ENCODE measurements around the gene NECTIN4. TPM values are rescaled to one million over a fixed set of nuclear protein-coding genes. Genes with fewer than 3 reads are reported as not detected.

Gene NECTIN4
- 1.6 to 3.5 TPM (median 2.2 TPM) in 5 replicates for total RNA-seq (2022; extraction: Qiagen RNA extraction)

DNA sequence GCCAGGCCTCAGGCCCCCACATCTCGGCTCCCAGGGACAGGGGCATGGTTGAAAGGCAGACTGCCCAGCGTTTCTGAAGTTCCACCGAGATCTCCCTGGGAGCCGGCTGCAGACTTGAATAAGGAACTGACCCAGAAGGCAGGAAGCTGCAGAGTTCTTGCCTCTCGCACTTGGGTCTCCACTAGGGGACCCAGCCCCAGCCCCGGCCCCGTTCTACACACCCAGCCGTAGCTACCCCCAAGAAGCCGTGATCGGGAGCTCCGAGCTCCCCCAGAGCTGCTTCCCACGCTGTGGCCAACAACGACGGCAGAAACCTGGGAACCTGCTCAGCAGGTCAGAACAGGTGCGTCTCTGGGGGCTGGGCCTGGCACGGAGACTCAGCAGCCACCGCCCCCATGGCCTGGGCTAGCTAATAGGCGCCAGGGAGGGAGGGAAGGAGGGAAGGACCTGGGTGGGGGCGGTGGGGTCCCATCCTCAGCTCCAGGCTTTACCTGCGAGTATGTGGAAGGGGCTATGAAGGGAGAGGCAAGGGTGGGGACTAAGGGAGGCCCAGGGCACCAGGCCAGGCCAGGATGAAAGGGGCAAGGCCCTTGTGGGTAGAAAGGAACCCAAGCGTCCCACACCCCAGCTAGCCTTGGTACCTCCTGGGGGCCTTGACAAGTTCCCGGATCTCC lies at the start of gene NECTIN4:
Gene NECTIN4, minus strand, starts transcription at position 308 of the 674 bp plus-strand sequence. Its CDS starts 262 bp downstream, at position 46.

DNA sequence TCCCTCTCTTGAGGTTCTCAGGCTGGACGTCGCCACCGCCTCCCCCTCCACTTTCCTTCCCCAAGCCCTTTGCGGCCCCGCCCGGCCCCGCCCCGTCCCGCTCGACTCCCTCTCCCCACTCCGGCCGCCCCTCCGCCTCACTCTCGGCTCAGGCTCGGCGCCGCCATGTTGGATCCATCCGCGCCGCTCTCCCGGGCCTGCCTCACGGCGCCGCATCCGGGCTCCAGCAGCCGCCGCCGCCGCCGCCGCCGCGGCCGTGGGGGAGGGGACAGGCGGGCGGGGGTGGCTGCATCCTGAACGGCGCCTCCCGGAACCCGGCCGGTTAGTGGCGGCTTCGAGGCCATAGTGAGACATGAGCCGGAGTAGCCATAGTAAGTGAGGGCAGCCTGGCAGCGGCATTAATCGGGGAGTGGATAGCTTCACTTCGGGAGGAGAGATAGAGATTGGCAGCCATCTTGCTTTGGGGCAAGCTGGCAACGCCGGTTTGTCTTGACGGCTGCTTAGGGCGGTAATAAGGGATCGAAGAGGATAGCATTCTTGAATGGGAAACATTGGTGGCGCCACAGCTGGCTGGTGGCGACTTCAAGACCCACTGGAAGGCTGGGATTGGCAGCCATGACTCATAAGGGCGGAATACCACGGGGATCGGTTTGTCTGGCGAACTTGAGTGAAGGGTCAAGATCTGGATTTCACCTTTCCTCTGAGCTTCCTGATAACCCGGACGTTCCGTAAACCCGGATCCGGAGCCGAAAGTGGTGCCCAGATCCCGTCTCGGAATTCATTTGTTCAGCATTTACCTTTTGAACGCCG lies 43.3 kb upstream of the NECTIN4 start, which contains the start of gene DEDD:
Gene DEDD, minus strand, starts transcription at position 258 of the 810 bp plus-strand sequence. CDS start 8,205 bp downstream, outside the sequence.

GRCh38 chr1:161117759-161118581 lies 28.6 kb upstream of the NECTIN4 start, which contains the start of the genes NIT1 and PFDN2:
NIT1 (plus strand) TSS chr1:161118105; CDS start chr1:161118177, 72 bp downstream.
PFDN2 (minus strand) TSS chr1:161118037; CDS start chr1:161118026, 11 bp downstream.

GRCh38 chr1:161098210-161099068 lies 9.1 kb upstream of the NECTIN4 start, which contains the start of gene KLHDC9:
KLHDC9 (plus strand) TSS chr1:161098361; CDS start chr1:161098536, 175 bp downstream.

DNA sequence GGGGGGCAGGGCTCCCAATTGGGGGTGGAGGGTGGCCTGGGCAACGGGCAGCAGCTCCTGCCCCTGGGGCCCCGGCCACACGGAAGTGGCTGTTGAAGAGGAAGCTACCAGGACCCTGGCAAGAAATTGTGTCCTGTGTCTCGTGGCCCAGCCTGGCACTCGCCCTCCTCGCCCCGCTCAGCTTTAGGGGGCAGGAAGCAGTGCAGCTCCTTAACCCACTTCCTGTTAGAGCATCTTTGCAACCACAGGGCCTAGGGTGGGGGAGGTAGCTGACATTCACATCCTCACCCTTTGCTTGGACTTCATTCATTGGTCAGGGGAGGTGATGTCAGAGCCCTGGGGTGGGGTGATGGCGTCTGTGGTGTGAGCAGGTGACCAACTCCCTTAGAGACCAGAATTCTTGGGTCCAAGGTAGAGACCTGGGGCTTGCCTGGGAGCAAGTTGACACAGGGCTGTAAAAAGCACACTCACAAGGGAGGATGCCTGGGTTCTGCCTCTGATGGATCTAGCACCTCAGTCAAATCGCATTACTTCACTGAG lies 19.6 kb downstream of the NECTIN4 start, which contains the start of gene ARHGAP30:
Gene ARHGAP30, minus strand, starts transcription at position 161 of the 540 bp plus-strand sequence. CDS start 267 bp downstream, outside the sequence.

DNA sequence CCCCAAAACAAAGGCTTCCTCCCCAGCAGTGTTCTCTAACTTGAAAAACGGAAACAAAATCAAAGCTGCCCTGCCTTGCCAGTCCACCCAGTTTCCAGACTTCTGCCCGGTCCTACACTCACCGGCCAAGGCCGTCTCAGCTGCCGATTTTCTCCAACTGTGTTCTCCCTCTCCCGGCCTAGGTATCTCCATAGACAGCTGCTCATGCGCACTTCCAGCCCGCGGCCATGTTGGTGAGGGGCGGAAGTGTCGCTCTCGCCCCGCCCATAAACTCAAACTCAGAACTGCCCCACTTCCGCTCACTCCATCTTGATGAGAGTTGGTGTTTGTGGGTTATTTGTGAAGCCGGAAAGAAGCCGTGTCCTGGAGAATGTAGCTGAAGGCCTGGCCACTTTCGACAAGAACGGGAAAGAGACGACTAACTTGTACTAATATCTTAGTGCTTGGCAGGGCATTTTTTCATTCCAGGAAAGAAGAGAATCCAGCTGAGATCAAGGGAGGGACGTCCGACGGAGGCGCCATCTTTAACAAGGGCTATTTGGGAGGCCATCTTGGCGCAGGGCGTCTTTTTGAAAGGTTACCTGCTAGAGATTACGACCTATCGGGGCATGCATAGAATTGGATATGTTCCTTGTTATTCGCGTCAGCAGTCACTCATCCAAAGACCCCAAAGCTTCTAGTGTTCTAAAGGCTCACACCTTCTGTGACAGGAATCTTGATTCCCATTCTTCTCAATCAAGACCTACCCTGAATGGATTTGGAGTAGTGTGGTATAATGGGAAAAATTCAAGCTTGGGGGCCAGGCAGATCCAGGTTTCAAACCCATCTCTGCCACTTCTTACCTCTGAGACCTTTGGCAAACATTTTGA lies 43.4 kb downstream of the NECTIN4 start, which contains the start of gene USF1:
Gene USF1, minus strand, starts transcription at position 242 of the 869 bp plus-strand sequence. CDS start 2,702 bp downstream, outside the sequence.

GRCh38 chr1:161038523-161039153 lies 50.7 kb downstream of the NECTIN4 start, which contains the start of gene TSTD1:
TSTD1 (minus strand) TSS chr1:161038964; CDS start chr1:161038889, 75 bp downstream.

Other genes starting within 250 kb of the NECTIN4 start
- not detected in 5 replicates for gene CD244, start 226.7 kb downstream of the NECTIN4 start, total RNA-seq (2022; extraction: Qiagen RNA extraction)
- gene ITLN1, start 204.4 kb downstream of the NECTIN4 start, total RNA-seq (2022; extraction: Qiagen RNA extraction): not detected in 5 replicates
- 0.66 to 1.1 TPM (median 0.82 TPM) in 5 replicates for gene ITLN2, start 134.7 kb downstream of the NECTIN4 start, total RNA-seq (2022; extraction: Qiagen RNA extraction)
- gene F11R, start 68.4 kb downstream of the NECTIN4 start, total RNA-seq (2022; extraction: Qiagen RNA extraction): 58.5 to 82.8 TPM (median 74.8 TPM) in 5 replicates
- 0.17 to 0.32 TPM (median 0.24 TPM) in 3 of 5 replicates, not detected in the others for gene TSTD1, start 50.6 kb downstream of the NECTIN4 start, total RNA-seq (2022; extraction: Qiagen RNA extraction)
- gene USF1, start 43.6 kb downstream of the NECTIN4 start, total RNA-seq (2022; extraction: Qiagen RNA extraction): 46.5 to 54.5 TPM (median 50.7 TPM) in 5 replicates
- 0.06 to 0.15 TPM (median 0.14 TPM) in 5 replicates for gene ARHGAP30, start 19.7 kb downstream of the NECTIN4 start, total RNA-seq (2022; extraction: Qiagen RNA extraction)
- 1.5 to 2.1 TPM (median 1.6 TPM) in 5 replicates for gene KLHDC9, start 8.8 kb upstream of the NECTIN4 start, total RNA-seq (2022; extraction: Qiagen RNA extraction)
- 97.6 to 118 TPM (median 102 TPM) in 5 replicates for gene PFDN2, start 28.5 kb upstream of the NECTIN4 start, total RNA-seq (2022; extraction: Qiagen RNA extraction)
- gene NIT1, start 28.5 kb upstream of the NECTIN4 start, total RNA-seq (2022; extraction: Qiagen RNA extraction): 27.5 to 32.9 TPM (median 31.8 TPM) in 5 replicates
- gene DEDD, start 43.1 kb upstream of the NECTIN4 start, total RNA-seq (2022; extraction: Qiagen RNA extraction): 27.0 to 38.1 TPM (median 34.9 TPM) in 5 replicates
- gene UFC1, start 64.4 kb upstream of the NECTIN4 start, total RNA-seq (2022; extraction: Qiagen RNA extraction): 89.0 to 149 TPM (median 91.5 TPM) in 5 replicates
- 14.8 to 21.6 TPM (median 20.7 TPM) in 5 replicates for gene USP21, start 69.9 kb upstream of the NECTIN4 start, total RNA-seq (2022; extraction: Qiagen RNA extraction)
- gene PPOX, start 76.9 kb upstream of the NECTIN4 start, total RNA-seq (2022; extraction: Qiagen RNA extraction): 10.8 to 16.0 TPM (median 13.4 TPM) in 5 replicates
- 20.3 to 26.3 TPM (median 25.3 TPM) in 5 replicates for gene B4GALT3, start 87.9 kb upstream of the NECTIN4 start, total RNA-seq (2022; extraction: Qiagen RNA extraction)
- 0.01 TPM in 3 of 5 replicates, not detected in the others for gene ADAMTS4, start 109.5 kb upstream of the NECTIN4 start, total RNA-seq (2022; extraction: Qiagen RNA extraction)
- gene NDUFS2, start 112.8 kb upstream of the NECTIN4 start, total RNA-seq (2022; extraction: Qiagen RNA extraction): 80.5 to 103 TPM (median 82.4 TPM) in 5 replicates
- gene FCER1G, start 125.7 kb upstream of the NECTIN4 start, total RNA-seq (2022; extraction: Qiagen RNA extraction): 0.23 to 0.34 TPM (median 0.25 TPM) in 3 of 5 replicates, not detected in the others
- not detected in 5 replicates for gene APOA2, start 134.1 kb upstream of the NECTIN4 start, total RNA-seq (2022; extraction: Qiagen RNA extraction)
- 9.3 to 11.1 TPM (median 11.0 TPM) in 5 replicates for gene TOMM40L, start 136.5 kb upstream of the NECTIN4 start, total RNA-seq (2022; extraction: Qiagen RNA extraction)
- gene NR1I3, start 148.6 kb upstream of the NECTIN4 start, total RNA-seq (2022; extraction: Qiagen RNA extraction): not detected in 5 replicates
- 0.07 to 0.12 TPM (median 0.09 TPM) in 3 of 5 replicates, not detected in the others for gene PCP4L1, start 169.2 kb upstream of the NECTIN4 start, total RNA-seq (2022; extraction: Qiagen RNA extraction)
- 0.15 to 0.26 TPM (median 0.23 TPM) in 5 replicates for gene MPZ, start 220.4 kb upstream of the NECTIN4 start, total RNA-seq (2022; extraction: Qiagen RNA extraction)
- 191 to 237 TPM (median 201 TPM) in 5 replicates for gene SDHC, start 224.8 kb upstream of the NECTIN4 start, total RNA-seq (2022; extraction: Qiagen RNA extraction)